CD4-positive, alpha-beta T cell treated with Interleukin-21 for 1 hour (primary cell): ENCODE data around the gene ZFAND3.
"Not testable (repeated sequence)": the region's sequence is repeated elsewhere in the genome, so short reads cannot be mapped to it uniquely, and the experiment has no call there.

Source experiments
- DNase-seq: peaks from one replicate; pipeline ENCODE4 v3.0.0-alpha.2; 2020

Gene ZFAND3

DNA sequence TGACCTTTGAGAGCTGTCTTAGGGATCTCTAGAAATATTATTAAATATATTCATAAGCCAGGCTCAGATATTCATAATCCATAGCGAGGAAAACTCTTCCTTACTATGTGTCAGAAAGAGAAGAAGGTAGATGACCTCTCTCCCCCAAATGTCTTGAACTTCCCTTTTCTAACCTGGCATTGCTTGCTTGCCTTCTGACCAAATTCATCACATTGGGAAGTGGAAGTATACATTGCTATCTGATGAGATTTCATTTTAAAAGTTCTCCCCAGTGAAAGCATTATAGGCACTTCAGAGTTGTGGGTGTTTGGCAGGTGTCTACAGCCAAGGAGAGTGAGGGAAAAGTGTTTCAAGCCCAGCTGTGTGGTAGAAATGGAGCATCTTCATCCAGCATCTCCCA is 197.3 kb downstream of the ZFAND3 start:
- no peak for DNase-seq

DNA sequence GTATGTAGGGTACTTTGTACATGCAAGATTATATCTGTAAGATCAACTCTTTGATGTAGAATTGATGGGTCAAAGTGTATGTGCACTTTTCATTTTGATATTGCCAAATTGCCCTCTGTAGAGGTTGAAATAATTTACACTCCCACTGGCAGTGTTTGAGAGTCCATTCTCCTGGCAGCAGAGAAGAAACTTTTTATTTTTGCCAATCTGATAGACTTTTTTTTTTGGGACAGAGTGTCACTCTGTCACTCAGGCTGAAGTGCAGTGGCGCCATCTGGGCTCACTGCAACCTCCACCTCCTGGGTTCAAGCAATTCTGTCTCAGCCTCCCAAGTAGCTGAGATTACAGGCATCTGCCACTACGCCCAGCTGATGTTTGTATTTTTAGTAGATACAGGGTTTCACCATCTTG is 199.2 kb downstream of the ZFAND3 start:
- DNase-seq, result no peak

- no peak for DNase-seq
These were observed 201.1 kb downstream of the ZFAND3 start for GRCh38 chr6:38020593-38020992.

GRCh38 chr6:38021029-38021428 is 201.5 kb downstream of the ZFAND3 start:
- DNase-seq, result no peak

DNA sequence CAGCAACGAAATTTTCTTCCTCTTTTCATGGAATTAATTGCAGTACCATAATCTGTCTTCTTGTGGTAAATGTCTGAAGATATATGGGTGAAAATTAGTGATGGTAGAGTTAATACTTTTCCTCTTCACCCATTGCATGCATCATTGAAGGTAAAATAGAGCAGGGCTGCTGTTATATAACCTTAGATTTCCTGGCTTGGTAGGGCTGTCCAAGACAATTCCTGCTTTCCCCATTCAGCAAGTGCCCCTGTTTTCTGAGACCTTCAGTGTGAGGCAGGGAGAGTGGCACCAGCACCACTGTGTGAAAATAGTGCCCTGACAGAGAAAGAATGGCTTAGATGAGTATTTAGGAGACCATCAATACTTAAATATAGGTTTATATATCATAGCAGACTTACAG is 202.0 kb downstream of the ZFAND3 start:
- no peak for DNase-seq

GRCh38 chr6:38022688-38023087 is 203.2 kb downstream of the ZFAND3 start:
- DNase-seq, result no peak

- DNase-seq, result no peak
These were observed 205.4 kb downstream of the ZFAND3 start for GRCh38 chr6:38024908-38025307.

DNA sequence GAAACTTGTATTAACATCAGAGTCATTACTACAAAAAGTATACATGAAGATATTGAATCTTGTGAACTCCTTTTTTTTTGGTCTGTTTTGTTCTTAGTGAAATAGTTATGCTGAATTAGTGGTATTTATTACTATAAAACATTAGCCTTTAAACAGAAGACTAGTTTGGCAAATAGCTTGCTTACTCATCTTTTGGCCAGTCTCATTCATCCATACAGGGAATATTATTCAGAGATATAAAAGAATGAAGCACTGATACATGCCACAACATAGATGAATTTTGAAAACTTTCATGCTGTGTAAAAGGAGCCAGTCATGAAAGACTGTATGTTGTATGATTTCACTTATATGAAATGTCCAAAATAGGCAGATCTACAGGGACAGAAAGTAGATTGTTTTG is 205.9 kb downstream of the ZFAND3 start:
- no peak for DNase-seq

DNA sequence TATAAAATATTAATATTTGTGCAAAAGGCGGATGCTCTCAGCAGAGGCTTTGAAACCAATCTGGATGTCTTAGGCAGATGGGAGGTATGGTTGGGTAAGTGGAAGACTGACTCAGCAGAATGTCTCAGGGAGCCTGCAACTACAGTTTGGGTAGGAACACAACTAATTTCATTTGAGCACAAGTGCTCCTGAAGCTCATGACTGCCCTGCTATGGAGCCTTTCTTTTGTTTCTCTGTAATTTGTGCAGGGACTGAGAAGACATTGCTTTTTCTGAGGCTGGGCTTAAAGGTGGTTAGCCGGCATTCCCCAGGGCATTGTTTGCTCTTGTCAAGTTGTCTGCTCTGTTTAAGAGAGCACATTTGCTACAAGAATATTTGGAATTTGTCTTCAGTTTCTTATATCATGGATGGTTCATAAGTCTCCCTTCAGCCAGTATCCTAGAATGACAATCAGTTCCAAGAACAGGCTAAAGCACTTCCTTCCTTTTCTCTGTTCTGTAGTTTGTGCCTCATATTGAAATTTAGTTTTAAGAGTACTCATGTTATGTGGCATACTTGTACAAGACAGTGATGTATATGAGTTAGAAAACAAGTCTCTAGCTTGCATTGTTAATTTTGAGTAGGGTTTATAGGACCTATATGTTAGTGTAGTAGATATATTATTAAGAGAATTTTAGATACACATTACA is 208.3 kb downstream of the ZFAND3 start:
- DNase-seq, result no peak

DNA sequence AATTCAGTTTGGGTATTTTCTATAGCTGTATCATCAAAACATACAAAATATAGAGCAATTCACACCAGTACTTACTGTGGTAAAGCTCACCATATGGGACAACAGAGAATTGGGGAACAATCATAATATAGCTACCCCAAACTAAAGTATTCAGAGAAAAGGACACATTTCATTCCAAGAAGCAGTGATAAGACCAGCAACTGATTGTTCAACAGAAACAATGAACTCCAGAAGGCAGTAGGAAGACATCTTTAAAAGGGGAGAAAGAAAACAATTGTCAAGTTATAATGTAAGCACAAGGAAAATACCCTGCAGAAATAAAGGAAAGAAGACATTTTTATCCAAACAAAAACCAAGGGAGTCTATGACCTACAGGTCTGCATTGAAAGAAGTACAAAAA is 210.9 kb downstream of the ZFAND3 start:
- no peak for DNase-seq

- no peak for DNase-seq
These were observed 213.3 kb downstream of the ZFAND3 start for GRCh38 chr6:38032797-38033196.

DNA sequence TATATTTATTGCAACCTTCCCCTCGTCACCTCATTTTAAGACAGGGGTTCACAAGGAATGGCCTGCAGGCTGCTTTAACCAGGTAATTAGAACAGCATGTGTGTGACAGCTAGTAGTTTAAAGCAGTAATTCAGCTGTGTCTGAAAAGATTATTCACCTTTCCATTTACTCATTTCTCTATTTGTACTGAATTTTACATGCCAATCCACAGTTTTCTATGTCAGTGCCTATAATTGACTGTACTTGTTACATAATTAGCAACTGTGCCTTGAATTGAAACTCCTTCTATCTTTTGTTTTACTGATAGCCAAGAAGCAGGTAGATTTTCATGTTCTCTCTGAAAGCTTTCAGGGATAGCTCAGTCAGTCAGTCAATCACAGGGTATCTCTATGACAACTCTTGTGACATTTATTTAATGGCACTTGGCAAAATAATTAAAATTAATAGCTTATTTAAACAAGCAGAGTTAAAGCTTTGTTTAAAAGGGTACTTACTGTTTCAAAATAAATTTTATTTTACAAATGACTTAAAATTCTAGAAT is 214.0 kb downstream of the ZFAND3 start:
- no peak for DNase-seq

DNA sequence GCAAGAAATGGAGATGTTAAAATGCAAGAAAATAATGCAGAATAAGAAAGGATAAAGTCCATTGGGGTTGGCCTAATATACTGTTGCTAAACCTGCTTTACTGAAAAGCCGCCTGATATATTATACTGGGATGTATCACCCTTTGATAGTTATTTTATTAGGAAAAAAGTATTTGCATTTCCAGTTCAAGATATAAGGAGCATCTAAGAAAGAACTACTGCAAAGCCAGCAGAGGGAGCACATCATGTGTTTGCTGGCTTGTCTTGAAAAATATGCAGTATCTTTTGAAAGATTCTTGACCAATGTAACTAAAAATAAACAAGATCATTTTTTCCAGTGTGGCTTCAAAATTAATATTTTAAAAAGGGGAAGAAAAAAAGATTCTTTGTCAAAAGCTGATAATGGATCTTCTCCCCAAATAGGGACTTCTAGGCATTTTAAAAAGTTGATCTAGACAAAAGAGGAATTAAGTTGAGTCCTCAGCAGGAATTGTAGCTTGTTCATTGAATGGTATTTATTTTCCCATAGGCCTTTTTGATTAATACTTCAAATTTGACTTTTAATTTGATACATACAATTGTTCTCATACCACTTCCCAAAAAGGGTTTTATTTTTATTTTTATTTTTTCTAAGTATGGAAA is 214.9 kb downstream of the ZFAND3 start:
- DNase-seq, result peak; percentile 5

GRCh38 chr6:38035478-38035877 is 216.0 kb downstream of the ZFAND3 start:
- no peak for DNase-seq

- DNase-seq, result no peak
These were observed 220.0 kb downstream of the ZFAND3 start for GRCh38 chr6:38039502-38039901.

DNA sequence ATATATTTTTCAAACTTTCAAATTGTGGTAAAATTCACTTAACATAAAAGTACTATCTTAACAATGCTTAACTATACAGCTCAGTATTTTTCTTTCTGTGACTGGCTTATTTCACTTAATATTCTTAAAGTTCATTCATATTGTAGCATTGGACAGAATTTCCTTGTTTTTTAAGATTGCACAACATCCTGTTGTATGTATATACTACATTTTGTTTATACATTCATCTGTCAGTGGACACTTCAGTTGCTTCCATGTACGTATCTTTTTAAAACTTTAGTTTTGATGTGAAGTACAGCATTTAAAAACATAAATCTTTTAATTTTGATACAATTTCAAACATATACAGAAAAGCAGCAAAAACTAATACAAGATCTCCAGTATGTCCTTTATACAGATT is 220.7 kb downstream of the ZFAND3 start:
- no peak for DNase-seq

GRCh38 chr6:38043259-38043753 is 223.8 kb downstream of the ZFAND3 start:
- DNase-seq, result no peak

DNA sequence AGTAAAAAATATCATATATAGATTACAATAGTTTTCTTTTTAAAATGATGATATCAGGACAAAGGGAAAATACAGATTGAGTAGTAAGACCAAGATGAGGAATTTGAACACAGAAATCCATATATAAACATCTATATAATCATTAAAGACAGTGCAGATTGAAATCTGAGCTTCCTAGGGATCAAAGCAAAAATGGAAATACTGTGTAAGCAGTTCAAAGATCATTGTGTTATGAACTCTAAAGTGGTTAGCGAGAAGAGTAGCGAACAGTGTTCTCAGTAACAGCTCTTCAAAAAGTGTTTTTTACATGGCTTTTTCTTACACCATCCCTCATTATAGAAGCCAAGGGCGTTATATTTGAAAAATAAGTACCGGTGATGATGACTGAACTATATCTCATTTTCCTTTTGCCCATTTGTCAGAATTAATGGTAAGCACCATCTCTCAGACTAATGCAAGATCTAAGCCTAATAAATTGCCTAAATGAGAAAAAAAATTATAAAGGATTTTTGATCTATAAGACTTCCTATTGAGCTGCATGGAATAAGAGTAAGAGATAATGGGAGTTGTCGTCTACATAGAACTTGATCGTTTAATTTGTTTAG is 226.3 kb downstream of the ZFAND3 start:
- DNase-seq, result no peak

GRCh38 chr6:38047562-38047961 is 228.0 kb downstream of the ZFAND3 start:
- DNase-seq, result no peak

DNA sequence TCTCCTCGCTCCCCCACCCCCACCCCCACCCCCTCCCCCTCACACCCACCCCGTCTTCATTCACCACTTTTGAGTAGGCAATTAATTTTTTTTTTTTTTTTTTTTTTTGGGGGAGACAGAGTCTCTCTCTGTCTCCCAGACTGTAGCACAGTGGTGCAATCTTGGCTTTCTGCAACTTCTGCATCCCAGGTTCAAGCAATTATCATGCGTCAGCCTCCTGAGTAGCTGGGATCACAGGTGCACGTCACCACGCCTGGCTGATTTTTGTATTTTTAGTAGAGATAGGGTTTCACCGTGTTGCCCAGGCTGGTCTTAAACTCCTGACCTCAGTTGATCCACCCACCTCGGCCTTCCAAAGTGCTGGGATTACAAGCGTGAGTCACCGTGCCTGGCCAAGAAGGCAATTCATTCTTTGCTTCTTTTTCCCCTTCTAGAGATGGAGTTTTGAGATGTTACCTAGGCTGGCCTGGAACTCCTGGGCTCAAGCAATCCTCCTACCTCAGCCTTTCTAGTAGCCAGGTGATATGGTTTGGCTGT is 230.4 kb downstream of the ZFAND3 start:
- not testable (repeated sequence) for DNase-seq

DNA sequence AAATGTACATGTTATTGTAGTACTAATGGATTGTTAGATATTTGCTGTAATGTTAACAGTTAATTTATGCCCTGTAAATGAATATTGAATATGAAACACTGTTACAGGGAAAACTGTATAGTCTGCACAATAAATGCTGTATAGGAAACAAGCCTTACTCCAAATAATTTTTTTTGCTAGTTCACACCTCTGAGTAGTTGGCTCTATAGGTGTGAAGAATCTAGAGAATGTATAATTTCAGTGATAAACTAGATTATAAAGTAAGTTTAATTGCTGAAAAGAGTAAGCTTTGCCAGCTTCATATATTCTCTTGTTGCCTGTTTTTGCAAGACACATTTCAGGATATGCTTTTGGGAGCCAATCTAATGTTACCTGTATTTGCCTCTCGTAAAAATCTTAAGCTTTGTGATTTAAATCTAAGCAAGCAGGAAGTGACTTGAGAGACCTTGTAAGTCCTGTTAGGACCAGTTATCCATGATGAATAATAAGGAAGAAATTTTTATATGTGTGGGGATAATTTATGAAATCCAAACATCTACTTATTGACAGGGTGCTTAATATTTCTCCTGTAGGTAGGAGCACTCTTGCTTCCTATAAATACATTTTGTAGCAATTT is 232.4 kb downstream of the ZFAND3 start:
- DNase-seq, result no peak

- DNase-seq, result no peak
These were observed 235.1 kb downstream of the ZFAND3 start for GRCh38 chr6:38054527-38055202.

- no peak for DNase-seq
These were observed 235.7 kb downstream of the ZFAND3 start for GRCh38 chr6:38055203-38055589.
